Naive thymus-derived CD4-positive, alpha-beta T cell (primary cell): ENCODE results near the gene C6. TPM values are rescaled to one million over a fixed set of nuclear protein-coding genes. Genes with fewer than 3 reads are reported as not detected.

Experiments used
- ATAC-seq: fragments of 150-1000 bp; cut with Tn5 transposase; 2 replicates; pipeline ENCODE4 v1.10.0; 2021; ENCODE audit warnings: mild to moderate bottlenecking, moderate library complexity
- CTCF ChIA-PET: fragments of 350-600 bp; sonication (Branson Sonifier 250); formaldehyde crosslinking; loops from one replicate; lab custom pipeline; 2021; ENCODE audit warnings: antibody characterized with exemption; lab: Charles Lee
- POLR2A ChIA-PET: fragments of 350-600 bp; sonication (Branson Sonifier 250); formaldehyde crosslinking; loops from one replicate; lab custom pipeline; 2021; ENCODE audit warnings: antibody characterized with exemption, inconsistent platforms; lab: Charles Lee
- DNase-seq, 9 donors: peaks; one replicate each; pipeline versions ENCODE4 v3.0.0 to v3.0.0-alpha.2; 2020 to 2022; ENCODE audit warnings: mixed read lengths in 1 of 9
- H3K27ac ChIP-seq: one replicate; pipeline ENCODE4 v1.7.0; 2013; ENCODE audit warnings: mild to moderate bottlenecking, low read depth, low read length, moderate library complexity
- H3K27me3 ChIP-seq, 2 donors: one replicate each; pipeline ENCODE4 v1.7.0; 2013; ENCODE audit warnings: low read length in 2 of 2, mild to moderate bottlenecking in 2 of 2, moderate library complexity in 2 of 2; ENCODE audit not compliant: control insufficient read depth in 2 of 2, insufficient read depth in 2 of 2
- H3K36me3 ChIP-seq, 3 experiments: 1 replicate in 2 of 3; 2 replicates in 1 of 3; pipeline ENCODE4 v1.7.0; 2013; ENCODE audit warnings: low read length in 3 of 3, mild to moderate bottlenecking in 3 of 3, moderate library complexity in 1 of 3; ENCODE audit not compliant: insufficient read depth in 3 of 3, control insufficient read depth in 2 of 3
- H3K4me1 ChIP-seq, 2 donors: one replicate each; pipeline ENCODE4 v1.7.0; 2013; ENCODE audit warnings: low read length in 2 of 2, mild to moderate bottlenecking in 2 of 2, moderate library complexity in 1 of 2; ENCODE audit not compliant: control insufficient read depth in 2 of 2, insufficient read depth in 2 of 2
- H3K4me3 ChIP-seq: 2 replicates; pipeline ENCODE4 v1.7.0; 2013; ENCODE audit warnings: mild to moderate bottlenecking, low read length
- H3K9me3 ChIP-seq, 3 experiments: 1 replicate in 2 of 3; 2 replicates in 1 of 3; pipeline ENCODE4 v1.7.0; 2013; ENCODE audit warnings: low read length in 3 of 3; ENCODE audit not compliant: control insufficient read depth in 2 of 3
- H3K27ac Mint-ChIP-seq, 9 donors: one replicate each; pipeline ENCODE4 v1.8.0; 2020 to 2022; ENCODE audit warnings: mixed read lengths in 9 of 9, mild to moderate bottlenecking in 8 of 9, moderate library complexity in 5 of 9, inconsistent platforms in 2 of 9
- H3K27me3 Mint-ChIP-seq, 5 donors: one replicate each; pipeline ENCODE4 v1.8.0; 2021 to 2022; ENCODE audit warnings: mixed read lengths in 5 of 5, mild to moderate bottlenecking in 1 of 5
- H3K36me3 Mint-ChIP-seq, 5 donors: one replicate each; pipeline ENCODE4 v1.8.0; 2020 to 2022; ENCODE audit warnings: mixed read lengths in 5 of 5, mild to moderate bottlenecking in 3 of 5, inconsistent platforms in 1 of 5
- H3K4me1 Mint-ChIP-seq, 7 donors: one replicate each; pipeline ENCODE4 v1.8.0; 2020 to 2022; ENCODE audit warnings: mixed read lengths in 7 of 7, mild to moderate bottlenecking in 3 of 7, inconsistent platforms in 1 of 7
- H3K4me3 Mint-ChIP-seq, 10 donors: one replicate each; pipeline ENCODE4 v1.8.0; 2020 to 2022; ENCODE audit warnings: mild to moderate bottlenecking in 10 of 10, mixed read lengths in 10 of 10, moderate library complexity in 6 of 10, inconsistent platforms in 2 of 10
- H3K9me3 Mint-ChIP-seq, 11 donors: one replicate each; pipeline ENCODE4 v1.8.0; 2020 to 2022; ENCODE audit warnings: mixed read lengths in 11 of 11, mild to moderate bottlenecking in 4 of 11, inconsistent platforms in 1 of 11, moderate library complexity in 1 of 11
- intact Hi-C, 2 donors: fragments of 100-400 bp; cut with micrococcal nuclease; formaldehyde crosslinking; loops; one replicate each; pipeline ENCODE4 v1.15.1; 2023
- polyA plus RNA-seq, 2 donors: library from polyadenylated mRNA; unstranded; fragments of 300-500 nt; fragmentation: Illumina TruSeq; gene quantifications; one replicate each; pipeline ENCODE4 v1.2.3, GENCODE V29; 2021
- total RNA-seq, 6 experiments: library from RNA in 5 of 6; stranded (reverse) in 5 of 6; gene quantifications; 1 replicate in 5 of 6; 2 replicates in 1 of 6; pipeline ENCODE4 v1.2.3 and lab custom pipeline; 2021 to 2026

The C6 gene
- total RNA-seq: not detected
- not detected for polyA plus RNA-seq
- not detected for total RNA-seq (lab: John Stamatoyannopoulos, UW)

DNA sequence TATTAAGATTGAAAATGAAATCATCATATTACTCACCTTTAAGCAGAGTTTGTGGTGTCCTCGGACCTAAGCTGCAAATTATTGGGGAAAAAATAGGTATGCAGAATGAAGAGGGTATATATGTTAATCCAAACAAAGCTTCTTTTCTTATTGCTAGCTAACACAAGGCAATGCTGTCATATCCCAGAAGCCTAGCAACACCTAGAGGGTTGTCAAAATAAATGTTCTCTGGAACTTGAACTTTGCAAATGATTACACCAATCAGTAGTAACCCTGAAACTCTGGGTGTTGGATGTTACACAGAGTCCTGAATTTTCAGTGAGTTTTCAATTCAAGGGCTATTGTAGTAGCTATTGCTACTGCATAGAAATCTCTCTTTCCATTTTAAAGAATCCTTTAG, at the start of gene C6:
TSS of gene C6 (minus strand) at position 193 of the 400 bp plus-strand sequence. CDS start 10,302 bp downstream, outside the sequence.
- Mint-ChIP-seq H3K9me3 (peaks cover 0 to 4% (median 1%) of the 10 kb centered on the region in 11 donors), H3K36me3 (no peaks in the 10 kb centered on the region), H3K27ac (no peak within 1 kb of the TSS), H3K4me3 (no peak within 1 kb of the TSS), H3K4me1 (no peaks in the 10 kb centered on the region), H3K27me3 (no peaks in the 10 kb centered on the region)
- CTCF ChIA-PET: no interaction called here
- no peaks in the 10 kb centered on the region for H3K9me3 ChIP-seq
- ATAC-seq: no peak
- intact Hi-C loops: no loop called here
- POLR2A ChIA-PET: no interaction called here
- DNase-seq: no peak
- H3K4me3 ChIP-seq: no peak within 1 kb of the TSS
- H3K27ac ChIP-seq: no peak within 1 kb of the TSS
- H3K27me3 ChIP-seq: no peaks in the 10 kb centered on the region
- H3K36me3 ChIP-seq: no peaks in the 10 kb centered on the region
- H3K4me1 ChIP-seq: no peaks in the 10 kb centered on the region

DNA sequence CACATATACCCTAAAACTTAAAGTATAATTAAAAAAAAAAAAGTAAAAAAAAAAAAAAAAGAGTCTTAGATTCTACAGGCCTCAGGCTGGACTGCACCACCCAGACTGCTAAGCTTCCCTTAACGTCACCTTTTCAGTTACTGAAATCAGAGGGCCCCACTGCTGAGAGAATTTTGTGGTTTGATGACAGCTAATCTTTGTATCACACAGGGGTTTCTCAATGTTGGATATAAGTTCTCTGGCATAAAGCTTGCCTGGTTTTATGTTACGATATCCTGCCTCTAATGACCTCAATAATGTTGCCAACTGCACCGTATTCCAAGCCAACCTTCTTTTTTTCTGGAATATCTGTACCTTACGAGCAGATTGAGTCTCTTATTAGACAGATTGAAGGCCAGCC, 43.1 kb upstream of the C6 start:
- DNase-seq: no peak
- Mint-ChIP-seq H3K4me3 (no peak overlapping the region), H3K27ac (no peak overlapping the region), H3K4me1 (no peaks in the 10 kb centered on the region), H3K36me3 (no peaks in the 10 kb centered on the region), H3K9me3 (peaks cover 0 to 9% (median 4%) of the 10 kb centered on the region in 11 donors), H3K27me3 (no peaks in the 10 kb centered on the region)
- Histone ChIP-seq H3K9me3 (no peaks in the 10 kb centered on the region), H3K4me3 (no peak overlapping the region), H3K27me3 (no peaks in the 10 kb centered on the region), H3K27ac (no peak overlapping the region), H3K36me3 (no peaks in the 10 kb centered on the region), H3K4me1 (no peaks in the 10 kb centered on the region)
- ChIA-PET CTCF (no interaction called here), POLR2A (no interaction called here)
- intact Hi-C loops: no loop called here
- ATAC-seq: no peak

DNA sequence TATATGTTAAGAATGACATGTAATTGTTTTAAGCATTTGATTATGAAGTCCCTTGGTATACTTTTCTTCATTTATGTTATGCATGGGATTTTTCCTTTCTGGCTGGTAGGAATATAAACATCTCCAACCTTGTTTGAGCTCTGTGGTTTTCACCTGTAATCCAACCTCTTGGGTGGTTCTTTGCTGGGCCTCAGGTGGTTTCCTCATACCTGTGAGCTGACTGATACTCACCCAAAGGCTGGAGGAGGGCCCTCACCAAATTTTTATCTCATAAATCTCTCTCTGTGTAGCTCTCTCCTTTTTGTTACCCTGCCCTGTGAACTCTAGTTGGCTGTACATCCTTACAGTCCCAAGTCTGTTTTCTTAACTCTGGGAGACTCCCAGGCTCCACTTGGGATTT, 39.8 kb upstream of the C6 start:
- Histone ChIP-seq H3K9me3 (no peaks in the 10 kb centered on the region), H3K4me3 (no peak overlapping the region), H3K27me3 (no peaks in the 10 kb centered on the region), H3K27ac (no peak overlapping the region), H3K4me1 (no peaks in the 10 kb centered on the region), H3K36me3 (no peaks in the 10 kb centered on the region)
- Mint-ChIP-seq H3K27ac (no peak overlapping the region), H3K4me1 (no peaks in the 10 kb centered on the region), H3K9me3 (peaks cover 0 to 9% (median 4%) of the 10 kb centered on the region in 11 donors), H3K36me3 (no peaks in the 10 kb centered on the region), H3K27me3 (no peaks in the 10 kb centered on the region), H3K4me3 (no peak overlapping the region)
- ATAC-seq (no peak), DNase-seq (no peak)
- POLR2A ChIA-PET: no interaction called here
- intact Hi-C loops: no loop called here
- CTCF ChIA-PET: no interaction called here

DNA sequence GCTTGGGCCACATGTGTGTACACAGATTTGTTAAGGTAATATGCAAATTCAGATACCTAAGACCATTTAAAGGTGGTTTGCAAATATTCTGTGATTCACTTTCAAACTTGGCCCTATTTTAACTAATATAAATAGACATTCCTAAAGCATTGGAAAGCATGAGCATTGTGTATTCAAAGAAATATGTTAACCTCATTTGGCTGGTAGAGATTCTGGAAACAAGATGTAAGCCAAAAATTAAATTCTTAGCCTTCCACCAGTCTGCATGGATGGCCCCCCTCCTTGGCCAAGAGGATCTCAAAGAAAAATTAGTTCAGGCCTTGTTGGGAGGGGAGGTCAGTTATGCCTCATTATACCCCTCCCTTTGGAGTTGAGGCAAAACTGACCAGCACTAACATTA, 38.7 kb upstream of the C6 start:
- H3K4me1 Mint-ChIP-seq: no peaks in the 10 kb centered on the region
- H3K27ac ChIP-seq: no peak overlapping the region
- ChIA-PET CTCF (no interaction called here), POLR2A (no interaction called here)
- no peak for DNase-seq
- H3K27ac Mint-ChIP-seq: no peak overlapping the region
- no peaks in the 10 kb centered on the region for H3K9me3 ChIP-seq
- H3K36me3 ChIP-seq: no peaks in the 10 kb centered on the region
- no peak for ATAC-seq
- no peak overlapping the region for H3K4me3 ChIP-seq
- no peaks in the 10 kb centered on the region for H3K27me3 ChIP-seq
- no peaks in the 10 kb centered on the region for H3K27me3 Mint-ChIP-seq
- no peaks in the 10 kb centered on the region for H3K36me3 Mint-ChIP-seq
- no peak overlapping the region for H3K4me3 Mint-ChIP-seq
- no peaks in the 10 kb centered on the region for H3K4me1 ChIP-seq
- intact Hi-C loops: no loop called here
- peaks cover 0 to 9% (median 4%) of the 10 kb centered on the region in 11 donors for H3K9me3 Mint-ChIP-seq

DNA sequence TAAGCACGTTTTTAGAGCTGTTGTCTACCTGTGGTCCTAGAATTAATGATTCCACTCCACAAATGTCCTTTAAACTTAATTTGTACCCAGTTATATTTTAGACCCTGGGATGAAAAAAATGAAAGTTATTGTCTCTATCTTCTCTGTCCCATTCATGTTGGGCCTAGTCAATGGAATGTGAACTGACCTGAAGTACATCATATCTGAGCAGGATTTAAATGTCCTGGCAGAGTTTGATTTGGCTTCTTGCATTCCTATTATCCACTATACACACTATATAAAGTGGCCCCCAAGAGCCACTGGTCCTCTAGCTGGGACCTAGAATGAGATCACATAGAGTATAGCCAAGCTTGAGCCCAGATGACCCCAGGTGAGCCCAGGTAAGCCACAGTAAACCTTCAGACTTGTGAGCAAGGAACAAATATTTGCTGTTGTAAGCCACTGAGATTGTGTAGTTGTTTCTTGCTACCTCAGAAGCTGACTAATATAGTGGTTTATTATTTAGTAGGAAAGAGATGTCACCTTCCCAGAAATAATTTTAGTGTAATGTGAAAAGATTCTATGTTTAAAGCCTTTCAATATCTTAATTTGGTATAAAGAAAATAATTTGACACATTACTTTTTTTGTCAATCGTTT, 37.1 kb upstream of the C6 start:
- CTCF ChIA-PET: no interaction called here

DNA sequence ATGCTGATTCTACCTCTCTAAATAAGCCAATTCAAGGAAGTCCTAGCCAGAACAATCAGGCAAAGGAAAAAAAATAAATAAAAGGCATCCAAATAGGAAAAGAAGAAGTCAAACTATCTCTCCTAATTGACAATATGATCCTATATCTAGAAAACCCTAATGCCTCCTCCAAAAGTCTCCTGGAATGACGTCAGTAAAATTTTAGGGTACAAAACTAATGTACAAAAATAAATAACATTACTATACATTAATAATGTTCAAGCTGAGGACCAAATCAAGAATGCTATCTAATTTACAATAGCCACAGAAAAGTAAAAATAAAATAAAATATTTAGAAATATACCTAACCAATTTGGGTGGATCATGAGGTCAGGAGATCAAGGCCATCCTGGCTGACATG, 33.8 kb upstream of the C6 start:
- peaks cover 0 to 8% (median 2%) of the 10 kb centered on the region in 11 donors for H3K9me3 Mint-ChIP-seq
- H3K27me3 Mint-ChIP-seq: peaks cover 0 to 4% (median 0%) of the 10 kb centered on the region in 5 donors
- ChIA-PET CTCF (no interaction called here), POLR2A (no interaction called here)
- H3K27ac ChIP-seq: no peak overlapping the region
- no peak for DNase-seq
- H3K36me3 ChIP-seq: no peaks in the 10 kb centered on the region
- H3K9me3 ChIP-seq: no peaks in the 10 kb centered on the region
- intact Hi-C loops: no loop called here
- H3K4me1 Mint-ChIP-seq: no peaks in the 10 kb centered on the region
- no peaks in the 10 kb centered on the region for H3K4me1 ChIP-seq
- H3K27me3 ChIP-seq: no peaks in the 10 kb centered on the region
- H3K4me3 Mint-ChIP-seq: no peak overlapping the region
- ATAC-seq: no peak
- no peak overlapping the region for H3K4me3 ChIP-seq
- H3K36me3 Mint-ChIP-seq: no peaks in the 10 kb centered on the region
- no peak overlapping the region for H3K27ac Mint-ChIP-seq

More for the DNA sequence above, 37.1 kb upstream of the C6 start:
- Histone ChIP-seq H3K4me3 (no peak overlapping the region), H3K36me3 (no peaks in the 10 kb centered on the region), H3K4me1 (no peaks in the 10 kb centered on the region), H3K9me3 (no peaks in the 10 kb centered on the region), H3K27me3 (no peaks in the 10 kb centered on the region), H3K27ac (no peak overlapping the region)
- Mint-ChIP-seq H3K27me3 (peaks cover 0 to 4% (median 0%) of the 10 kb centered on the region in 5 donors), H3K4me3 (no peak overlapping the region), H3K36me3 (no peaks in the 10 kb centered on the region), H3K27ac (no peak overlapping the region), H3K9me3 (peaks cover 0 to 8% (median 1%) of the 10 kb centered on the region in 11 donors), H3K4me1 (no peaks in the 10 kb centered on the region)
- intact Hi-C loops: no loop called here
- ATAC-seq (no peak), DNase-seq (no peak)
- POLR2A ChIA-PET: no interaction called here

DNA sequence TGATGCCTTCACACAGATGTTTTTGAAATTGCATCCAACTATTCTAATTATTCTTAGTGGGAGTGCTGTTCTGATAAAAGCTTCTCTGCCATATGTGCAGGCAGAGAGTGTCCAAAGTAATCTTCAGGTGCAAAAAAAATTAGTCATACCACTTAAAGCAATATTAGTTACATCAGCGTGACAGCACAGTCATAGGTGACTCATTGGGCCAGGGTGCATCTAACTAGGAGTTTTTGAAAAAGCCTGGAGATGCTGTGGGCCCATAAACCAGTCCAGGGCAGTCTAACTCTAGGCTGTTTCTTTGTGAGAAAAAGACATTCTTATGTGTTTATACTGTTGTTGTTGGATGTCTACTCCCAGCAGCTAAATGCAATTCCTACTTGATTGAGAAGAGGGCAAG, 33.0 kb upstream of the C6 start:
- H3K4me3 ChIP-seq: no peak overlapping the region
- POLR2A ChIA-PET: no interaction called here
- no peaks in the 10 kb centered on the region for H3K27me3 ChIP-seq
- peaks cover 0 to 4% (median 0%) of the 10 kb centered on the region in 5 donors for H3K27me3 Mint-ChIP-seq
- H3K4me1 Mint-ChIP-seq: no peaks in the 10 kb centered on the region
- ATAC-seq (no peak), DNase-seq (no peak)
- H3K9me3 Mint-ChIP-seq: peaks cover 0 to 8% (median 2%) of the 10 kb centered on the region in 11 donors
- CTCF ChIA-PET: no interaction called here
- H3K36me3 ChIP-seq: no peaks in the 10 kb centered on the region
- H3K4me1 ChIP-seq: no peaks in the 10 kb centered on the region
- no peaks in the 10 kb centered on the region for H3K9me3 ChIP-seq
- H3K27ac ChIP-seq: no peak overlapping the region
- H3K27ac Mint-ChIP-seq: no peak overlapping the region
- no peaks in the 10 kb centered on the region for H3K36me3 Mint-ChIP-seq
- H3K4me3 Mint-ChIP-seq: no peak overlapping the region
- intact Hi-C loops: no loop called here
